GM21786 (cell line): ENCODE data around the gene TMF1.

Experiments used
- ATAC-seq: cut with Tn5 transposase; IDR thresholded peaks from one replicate; pipeline ENCODE4 v1.9.1; 2021; ENCODE audit not compliant: unreplicated experiment

Gene TMF1

GRCh38 chr3:69080233-69080920, 28.2 kb upstream of the TMF1 start, which contains the start of gene UBA3:
TSS of gene UBA3 (minus strand) at chr3:69080365. CDS start at chr3:69080353, 12 bp downstream.
- ATAC-seq, result peak; percentile 36

GRCh38 chr3:69079269-69080159, 27.4 kb upstream of the TMF1 start:
- no peak for ATAC-seq

- no peak for ATAC-seq
Measured at GRCh38 chr3:69072928-69073327, 20.8 kb upstream of the TMF1 start.

- ATAC-seq, result no peak
Measured at GRCh38 chr3:69066121-69066520, 14.0 kb upstream of the TMF1 start.

GRCh38 chr3:69065318-69065964, 13.3 kb upstream of the TMF1 start:
- no peak for ATAC-seq

- ATAC-seq, result no peak
Measured at GRCh38 chr3:69063636-69064035, 11.5 kb upstream of the TMF1 start.

- no peak for ATAC-seq
Measured at GRCh38 chr3:69059688-69060087, 7.6 kb upstream of the TMF1 start.

GRCh38 chr3:69058947-69059224, 6.8 kb upstream of the TMF1 start:
- no peak for ATAC-seq

GRCh38 chr3:69058180-69058946, 6.2 kb upstream of the TMF1 start:
- peak; percentile 99 for ATAC-seq

- ATAC-seq, result peak; percentile 2
Measured at GRCh38 chr3:69052472-69052898, 352 bp upstream of the TMF1 start.

- no peak for ATAC-seq
Measured at GRCh38 chr3:69048990-69049389, 3.1 kb downstream of the TMF1 start.

GRCh38 chr3:69044608-69045007, 7.5 kb downstream of the TMF1 start:
- no peak for ATAC-seq

GRCh38 chr3:69033470-69033869, 18.7 kb downstream of the TMF1 start:
- no peak for ATAC-seq

GRCh38 chr3:69032737-69033136, 19.4 kb downstream of the TMF1 start:
- ATAC-seq, result no peak

- ATAC-seq, result no peak
Measured at GRCh38 chr3:69032142-69032541, 20.0 kb downstream of the TMF1 start.

- ATAC-seq, result no peak
Measured at GRCh38 chr3:69031635-69032034, 20.5 kb downstream of the TMF1 start.

GRCh38 chr3:69020857-69021256, 31.3 kb downstream of the TMF1 start:
- ATAC-seq, result no peak

- no peak for ATAC-seq
Measured at GRCh38 chr3:69020424-69020823, 31.7 kb downstream of the TMF1 start.

- no peak for ATAC-seq
Measured at GRCh38 chr3:69016901-69017300, 35.2 kb downstream of the TMF1 start.

GRCh38 chr3:69016102-69016501, 36.0 kb downstream of the TMF1 start:
- ATAC-seq, result no peak

GRCh38 chr3:69014022-69014580, 38.0 kb downstream of the TMF1 start:
- ATAC-seq, result no peak
